K562 (cell line): ENCODE measurements around the gene ACTN4. TPM values are rescaled to one million over a fixed set of nuclear protein-coding genes. Genes with fewer than 3 reads are reported as not detected.

Source experiments
- ATF1 ChIP-seq, 2 experiments: fragments of 450-650 bp in 1 of 2; IDR thresholded peaks; 2 replicates each; pipeline ENCODE4 v1.6.1; 2016; ENCODE audit warnings: missing compliant biosample characterization in 1 of 2, missing genetic modification characterization in 1 of 2
- BACH1 ChIP-seq: fragments of 200-800 bp; sonication (Bioruptor generic); IDR thresholded peaks from 2 replicates; pipeline ENCODE4 v1.6.1; 2016; ENCODE audit warnings: missing genetic modification characterization, missing compliant biosample characterization
- ESRRA ChIP-seq: fragments of 450-650 bp; IDR thresholded peaks from 2 replicates; pipeline ENCODE4 v1.6.1; 2014; ENCODE audit warnings: low read depth, mild to moderate bottlenecking, moderate library complexity, borderline replicate concordance
- FUS ChIP-seq: fragments of 200-400 bp; formaldehyde crosslinking; optimal IDR thresholded peaks from 2 replicates; pipeline ENCODE3; 2017; ENCODE audit warnings: low read depth, low read length
- HDAC8 ChIP-seq: fragments of 450-650 bp; IDR thresholded peaks from 2 replicates; pipeline ENCODE4 v1.6.1; 2016; ENCODE audit warnings: mild to moderate bottlenecking, missing genetic modification characterization, moderate library complexity, missing compliant biosample characterization
- KDM1A ChIP-seq, 2 experiments: fragments of 450-650 bp; IDR thresholded peaks; 2 replicates each; pipeline ENCODE4 v1.6.1; 2016; ENCODE audit warnings: mild to moderate bottlenecking in 2 of 2
- MAZ ChIP-seq, 2 experiments: fragments of 450-650 bp in 1 of 2; sonication (generic) in 1 of 2; formaldehyde crosslinking; IDR thresholded peaks in 1 of 2; conservative IDR thresholded peaks in 1 of 2; 2 replicates each; pipeline versions ENCODE4 v1.4.0 to v1.5.0; 2020; ENCODE audit warnings: mild to moderate bottlenecking in 1 of 2, missing genetic modification reagents in 1 of 2
- RUNX1 ChIP-seq: sonication (generic); IDR thresholded peaks from 2 replicates; pipeline ENCODE4 v1.6.1; 2016; ENCODE audit warnings: antibody characterized with exemption, low read depth
- SRSF7 ChIP-seq: fragments of 200-400 bp; formaldehyde crosslinking; optimal IDR thresholded peaks from 2 replicates; pipeline ENCODE3; 2017; ENCODE audit warnings: mild to moderate bottlenecking, low read depth, low read length
- TAF9B ChIP-seq: fragments of 450-650 bp; IDR thresholded peaks from 2 replicates; pipeline ENCODE4 v1.6.1; 2018; ENCODE audit warnings: mild to moderate bottlenecking; ENCODE audit not compliant: partially characterized antibody
- YY1 ChIP-seq, 3 experiments: IDR thresholded peaks; 2 replicates each; pipeline ENCODE4 v1.6.1; 2011; ENCODE audit warnings: low read length in 2 of 3, mild to moderate bottlenecking in 2 of 3, moderate library complexity in 2 of 3, borderline replicate concordance in 1 of 3, control low read depth in 1 of 3, low read depth in 1 of 3; ENCODE audit not compliant: insufficient read depth in 3 of 3, insufficient replicate concordance in 2 of 3, control insufficient read depth in 1 of 3, insufficient read length in 1 of 3; ENCODE audit errors: extremely low read depth in 1 of 3
- ZNF263 ChIP-seq: sonication (generic); formaldehyde crosslinking; IDR thresholded peaks from 2 replicates; pipeline ENCODE4 v1.8.0; 2022; ENCODE audit warnings: mild to moderate bottlenecking, missing genetic modification reagents, borderline replicate concordance
- ZNF764 ChIP-seq: fragments of 250-450 bp; sonication (Bioruptor Pico); IDR thresholded peaks from 2 replicates; pipeline ENCODE4 v1.4.0; 2020; ENCODE audit warnings: low read depth, mild to moderate bottlenecking, moderate library complexity
- ZNF766 ChIP-seq: fragments of 200-800 bp; sonication (Bioruptor generic); conservative IDR thresholded peaks from 2 replicates; pipeline ENCODE4 v1.6.1; 2016; ENCODE audit warnings: missing genetic modification characterization, missing compliant biosample characterization
- polyA plus RNA-seq, 8 experiments: library from polyadenylated mRNA; depleted of rRNA in 4 of 8; stranded (reverse) in 5 of 8; unstranded in 3 of 8; fragments of >200 nt; fragmentation: Nextera tagmentation in 2 of 8; fragmentation: Illumina TruSeq in 1 of 8; extraction: Ambion mirVana in 2 of 8; extraction: Trizol in 1 of 8; gene quantifications; 2 replicates each; pipeline versions ENCODE4 v1.2.1 to v1.2.3, GENCODE V29; 2011 to 2014; ENCODE audit warnings: inconsistent platforms in 1 of 8, missing spikeins in 1 of 8
- total RNA-seq, 7 experiments: library from RNA; depleted of rRNA in 6 of 7; stranded (reverse); fragments of >200 nt in 6 of 7; fragmentation: Illumina TruSeq in 2 of 7; extraction: Trizol in 2 of 7; gene quantifications; 2 replicates each; pipeline versions ENCODE4 v1.2.1 to v1.2.3, GENCODE V29; 2011 to 2021; ENCODE audit warnings: low replicate concordance in 1 of 7
- TF ChIP-seq, protein P1 (sequence below): fragments of 200-800 bp; sonication (Bioruptor generic); IDR thresholded peaks from 2 replicates; pipeline ENCODE4 v1.6.1; 2017; ENCODE audit warnings: missing genetic modification characterization, missing compliant biosample characterization
- TF ChIP-seq, protein P2 (sequence below): fragments of 450-650 bp; IDR thresholded peaks from 2 replicates; pipeline ENCODE4 v1.6.1; 2017; ENCODE audit warnings: antibody characterized with exemption, mild to moderate bottlenecking

Gene ACTN4
- total and polyA plus RNA-seq, 9 of the 15 experiments (the other 6 are each of a cell fraction or from before 2014, with no cell fraction given): 3.1 to 385 (median 125) TPM

- TF ChIP-seq ATF1 (CRISPR knock-in tag; IDR thresholded peaks at IDR 0.05) (no peak), ATF1 (tag; IDR thresholded peaks at IDR 0.05) (peak; percentile 73), ESRRA (peak; percentile 96; the same call in 1 of the 2 replicates), YY1 (IDR thresholded peaks at IDR 0.05; ENCODE audit: borderline replicate concordance in 1 of 3, control insufficient read depth in 1 of 3, extremely low read depth in 1 of 3, insufficient read depth in 3 of 3, insufficient read length in 1 of 3, insufficient replicate concordance in 2 of 3, low read depth in 1 of 3, low read length in 2 of 3) (peak in 1 of 3 experiments; percentile 15), ZNF766 (CRISPR knock-in tag) (peak; percentile 71; the same call in 1 of the 2 replicates), ZNF263 (CRISPR knock-in tag) (peak; percentile 64; the same call in 1 of the 2 replicates), ZNF764 (CRISPR knock-in tag) (no peak), KDM1A (IDR thresholded peaks at IDR 0.05) (peak; percentile 99), BACH1 (tag) (peak; percentile 59; the same call in 1 of the 2 replicates), FUS (no peak), SRSF7 (no peak), RUNX1 (peak; percentile 93), HDAC8 (tag) (0 out of 2 replicates have a peak, but pooled peaks have one; percentile 18), TAF9B (no peak), MAZ (CRISPR knock-in tag; conservative IDR thresholded peaks at IDR 0.05 in 1 of 2, IDR thresholded peaks at IDR 0.05 in 1 of 2) (peak in 1 of 2 experiments; percentile 86; a peak in 3 of 4 replicates)
- TF ChIP-seq, protein P1, sequence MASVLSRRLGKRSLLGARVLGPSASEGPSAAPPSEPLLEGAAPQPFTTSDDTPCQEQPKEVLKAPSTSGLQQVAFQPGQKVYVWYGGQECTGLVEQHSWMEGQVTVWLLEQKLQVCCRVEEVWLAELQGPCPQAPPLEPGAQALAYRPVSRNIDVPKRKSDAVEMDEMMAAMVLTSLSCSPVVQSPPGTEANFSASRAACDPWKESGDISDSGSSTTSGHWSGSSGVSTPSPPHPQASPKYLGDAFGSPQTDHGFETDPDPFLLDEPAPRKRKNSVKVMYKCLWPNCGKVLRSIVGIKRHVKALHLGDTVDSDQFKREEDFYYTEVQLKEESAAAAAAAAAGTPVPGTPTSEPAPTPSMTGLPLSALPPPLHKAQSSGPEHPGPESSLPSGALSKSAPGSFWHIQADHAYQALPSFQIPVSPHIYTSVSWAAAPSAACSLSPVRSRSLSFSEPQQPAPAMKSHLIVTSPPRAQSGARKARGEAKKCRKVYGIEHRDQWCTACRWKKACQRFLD (CRISPR knock-in tag): peak; percentile 44; the same call in 1 of the 2 replicates
- TF ChIP-seq, protein P2, sequence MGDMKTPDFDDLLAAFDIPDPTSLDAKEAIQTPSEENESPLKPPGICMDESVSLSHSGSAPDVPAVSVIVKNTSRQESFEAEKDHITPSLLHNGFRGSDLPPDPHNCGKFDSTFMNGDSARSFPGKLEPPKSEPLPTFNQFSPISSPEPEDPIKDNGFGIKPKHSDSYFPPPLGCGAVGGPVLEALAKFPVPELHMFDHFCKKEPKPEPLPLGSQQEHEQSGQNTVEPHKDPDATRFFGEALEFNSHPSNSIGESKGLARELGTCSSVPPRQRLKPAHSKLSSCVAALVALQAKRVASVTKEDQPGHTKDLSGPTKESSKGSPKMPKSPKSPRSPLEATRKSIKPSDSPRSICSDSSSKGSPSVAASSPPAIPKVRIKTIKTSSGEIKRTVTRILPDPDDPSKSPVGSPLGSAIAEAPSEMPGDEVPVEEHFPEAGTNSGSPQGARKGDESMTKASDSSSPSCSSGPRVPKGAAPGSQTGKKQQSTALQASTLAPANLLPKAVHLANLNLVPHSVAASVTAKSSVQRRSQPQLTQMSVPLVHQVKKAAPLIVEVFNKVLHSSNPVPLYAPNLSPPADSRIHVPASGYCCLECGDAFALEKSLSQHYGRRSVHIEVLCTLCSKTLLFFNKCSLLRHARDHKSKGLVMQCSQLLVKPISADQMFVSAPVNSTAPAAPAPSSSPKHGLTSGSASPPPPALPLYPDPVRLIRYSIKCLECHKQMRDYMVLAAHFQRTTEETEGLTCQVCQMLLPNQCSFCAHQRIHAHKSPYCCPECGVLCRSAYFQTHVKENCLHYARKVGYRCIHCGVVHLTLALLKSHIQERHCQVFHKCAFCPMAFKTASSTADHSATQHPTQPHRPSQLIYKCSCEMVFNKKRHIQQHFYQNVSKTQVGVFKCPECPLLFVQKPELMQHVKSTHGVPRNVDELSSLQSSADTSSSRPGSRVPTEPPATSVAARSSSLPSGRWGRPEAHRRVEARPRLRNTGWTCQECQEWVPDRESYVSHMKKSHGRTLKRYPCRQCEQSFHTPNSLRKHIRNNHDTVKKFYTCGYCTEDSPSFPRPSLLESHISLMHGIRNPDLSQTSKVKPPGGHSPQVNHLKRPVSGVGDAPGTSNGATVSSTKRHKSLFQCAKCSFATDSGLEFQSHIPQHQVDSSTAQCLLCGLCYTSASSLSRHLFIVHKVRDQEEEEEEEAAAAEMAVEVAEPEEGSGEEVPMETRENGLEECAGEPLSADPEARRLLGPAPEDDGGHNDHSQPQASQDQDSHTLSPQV: peak; percentile 94
Observed at GRCh38 chr19:38676023-38676877, 28.8 kb downstream of the ACTN4 start (continued).
